GM21390 (cell line): ENCODE measurements around the gene PPP1R13B.

Source experiments
- ATAC-seq: cut with Tn5 transposase; IDR thresholded peaks from one replicate; pipeline ENCODE4 v1.9.1; 2021; ENCODE audit not compliant: unreplicated experiment

PPP1R13B gene

DNA sequence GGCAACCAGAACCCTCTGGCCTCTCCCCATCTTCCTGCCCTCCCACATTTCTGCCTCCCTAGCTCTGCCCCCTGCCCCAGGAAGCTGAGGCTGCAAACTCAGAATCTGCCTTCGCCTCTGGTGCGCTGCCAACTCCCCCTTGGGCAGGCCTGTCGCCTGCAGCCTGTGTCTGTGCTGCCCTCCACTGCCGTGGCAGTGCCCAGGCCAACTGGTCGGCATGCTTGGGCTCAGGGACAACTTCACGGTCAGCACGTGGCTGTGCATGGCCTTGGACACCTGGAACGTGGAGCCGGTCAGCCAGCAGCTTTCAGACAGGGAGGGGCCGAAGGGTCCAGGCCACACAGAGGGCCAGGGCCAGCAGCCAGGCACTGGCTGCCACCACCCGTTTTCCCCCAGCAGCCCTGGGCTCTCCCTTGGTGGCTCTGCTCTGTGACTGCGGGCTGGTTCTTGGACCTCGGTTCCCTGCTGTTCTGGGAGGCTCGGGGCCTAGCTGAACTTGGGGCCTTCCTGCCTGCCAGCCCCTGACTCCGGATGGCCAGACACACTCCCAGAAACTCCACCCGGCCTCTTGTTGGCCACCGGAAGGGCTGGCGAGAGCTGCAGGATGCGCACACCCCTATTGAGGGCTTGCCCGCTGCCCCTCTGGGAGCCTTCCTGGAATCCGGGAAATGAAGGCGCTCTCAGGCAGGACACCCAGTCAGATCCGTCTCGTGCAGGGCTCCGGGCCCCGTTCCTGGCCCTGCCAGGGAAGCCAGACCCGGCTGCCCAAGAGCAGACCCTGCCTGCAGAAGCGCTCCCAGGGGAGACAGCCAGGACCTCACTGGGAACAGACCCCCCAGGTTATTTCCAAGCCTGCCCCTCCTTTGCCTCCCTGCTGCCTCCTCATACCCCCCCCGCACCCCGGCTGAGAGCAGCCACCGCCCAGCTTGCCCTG lies 34.2 kb upstream of the PPP1R13B start:
- no peak for ATAC-seq

GRCh38 chr14:103880348-103881267 lies 33.2 kb upstream of the PPP1R13B start:
- ATAC-seq, result no peak

- ATAC-seq, result no peak
These were observed 32.4 kb upstream of the PPP1R13B start for GRCh38 chr14:103879570-103880347.

- ATAC-seq, result no peak
These were observed 31.8 kb upstream of the PPP1R13B start for GRCh38 chr14:103879118-103879569.

- ATAC-seq, result no peak
These were observed 30.8 kb upstream of the PPP1R13B start for GRCh38 chr14:103878180-103878579.

DNA sequence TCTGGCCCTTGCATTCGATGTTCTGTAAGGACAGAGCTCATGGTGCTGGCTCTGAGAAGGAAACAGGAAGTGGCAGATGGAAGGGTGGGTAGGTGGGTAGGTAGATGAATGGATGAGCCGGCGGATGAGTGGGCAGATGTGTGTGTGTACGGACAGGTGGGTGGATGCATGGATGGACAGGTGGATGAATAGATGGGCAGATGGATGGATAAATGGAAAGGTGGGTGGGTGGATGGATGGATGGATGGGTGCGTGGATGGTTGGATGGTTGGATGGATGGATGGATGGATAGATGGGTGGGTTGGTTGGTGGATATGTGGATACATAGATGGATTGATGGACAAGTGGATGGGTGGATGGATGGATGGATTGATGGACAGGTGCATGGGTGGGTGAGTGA lies 27.6 kb upstream of the PPP1R13B start:
- ATAC-seq, result no peak

GRCh38 chr14:103872481-103873113 lies 25.2 kb upstream of the PPP1R13B start:
- no peak for ATAC-seq

- ATAC-seq, result peak; percentile 88
These were observed 24.5 kb upstream of the PPP1R13B start for GRCh38 chr14:103871596-103872480.

DNA sequence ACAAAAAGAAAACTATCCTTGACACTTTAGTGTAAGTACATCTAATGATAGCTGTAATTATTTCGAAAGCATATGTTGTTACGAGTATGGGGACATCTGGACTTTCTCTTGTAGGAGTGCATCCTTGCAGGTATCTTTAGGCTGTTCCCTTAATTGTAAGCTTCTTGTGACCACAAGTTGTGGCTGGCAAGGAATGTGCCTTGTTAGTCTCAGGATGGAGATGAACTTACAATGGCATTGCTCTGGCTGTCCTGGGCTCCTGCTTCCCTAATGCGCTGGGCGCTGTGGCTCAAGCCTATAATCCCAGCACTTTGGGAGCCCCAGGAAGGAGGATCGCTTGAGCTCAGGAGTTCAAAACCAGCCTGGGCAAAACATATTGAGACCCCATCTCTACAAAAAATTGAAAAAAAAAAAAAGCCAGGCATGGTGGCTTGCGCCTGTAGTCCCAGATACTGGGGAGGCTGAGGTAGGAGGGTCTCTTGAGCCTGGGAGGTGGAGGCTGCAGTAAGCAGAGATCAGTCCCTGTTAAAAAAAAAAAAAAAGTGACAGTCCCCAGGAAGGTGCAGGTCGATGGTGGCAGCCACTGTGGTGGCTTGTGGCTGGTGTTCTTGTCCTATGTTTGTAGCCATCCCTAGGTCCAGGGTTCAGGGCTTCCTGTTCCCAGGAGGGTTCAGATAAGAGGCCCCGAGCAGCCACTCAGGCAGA lies 23.7 kb upstream of the PPP1R13B start:
- ATAC-seq, result no peak

- no peak for ATAC-seq
These were observed 22.9 kb upstream of the PPP1R13B start for GRCh38 chr14:103870144-103870876.

- no peak for ATAC-seq
These were observed 22.2 kb upstream of the PPP1R13B start for GRCh38 chr14:103869406-103870143.

DNA sequence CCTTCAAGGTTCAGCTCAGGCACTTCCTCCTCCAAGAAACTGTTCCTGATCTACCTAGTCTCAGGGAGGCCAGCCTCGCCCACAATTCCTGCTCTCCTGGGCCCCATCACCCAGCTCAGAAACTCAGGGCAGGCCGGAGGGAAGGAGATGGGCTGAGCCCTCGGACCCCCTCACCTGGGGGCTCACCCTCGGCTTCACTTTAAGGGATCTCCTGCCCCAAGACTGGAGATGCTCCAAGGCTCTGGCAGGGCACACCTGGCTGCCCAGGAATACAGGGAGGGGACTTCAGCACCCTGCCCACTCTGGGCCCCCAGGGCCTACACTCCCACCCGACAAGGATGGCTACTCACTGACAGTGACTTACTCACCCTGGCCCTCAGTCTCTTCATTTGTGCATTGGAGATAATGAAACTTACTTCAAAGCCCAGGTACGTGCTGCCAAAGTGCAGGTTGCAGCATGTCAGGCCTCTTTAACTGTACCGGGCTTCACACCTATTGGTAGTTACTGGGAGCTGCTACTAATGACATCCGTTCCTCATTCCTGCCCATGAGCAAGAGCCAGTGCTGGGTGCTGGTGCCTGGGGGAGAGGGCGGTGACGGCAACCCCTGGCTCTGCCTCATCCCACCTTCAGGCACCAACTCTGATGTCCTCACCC lies 21.0 kb upstream of the PPP1R13B start:
- no peak for ATAC-seq

GRCh38 chr14:103867523-103867953 lies 20.2 kb upstream of the PPP1R13B start:
- no peak for ATAC-seq

DNA sequence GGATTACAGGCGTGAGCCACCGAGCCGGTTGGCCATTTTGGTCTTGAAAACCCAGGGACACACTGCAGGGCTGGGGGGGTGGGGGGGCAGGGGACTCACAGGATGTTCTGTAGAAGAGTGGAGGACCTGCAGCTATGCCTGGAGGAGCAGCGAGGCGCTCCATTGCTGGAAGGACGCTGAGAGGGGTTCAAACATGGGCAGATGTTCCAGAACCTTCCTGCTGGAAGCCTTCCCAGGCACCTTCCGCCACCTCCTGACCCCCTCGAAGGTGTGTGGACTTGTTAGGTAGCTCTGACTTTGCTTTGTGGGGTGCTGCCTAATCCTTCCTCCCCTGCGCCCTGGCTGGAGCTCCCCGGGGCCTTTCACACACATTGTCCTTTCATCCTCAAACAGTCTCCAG lies 19.6 kb upstream of the PPP1R13B start:
- no peak for ATAC-seq

- ATAC-seq, result no peak
These were observed 15.9 kb upstream of the PPP1R13B start for GRCh38 chr14:103863245-103863644.

GRCh38 chr14:103862393-103862782 lies 15.0 kb upstream of the PPP1R13B start:
- ATAC-seq, result no peak
